Lung (tissue), 12 donors: ENCODE data around the gene RPL13. TPM values are rescaled to one million over a fixed set of nuclear protein-coding genes. Genes with fewer than 3 reads are reported as not detected.

ENCODE experiments used
- ATAC-seq: fragments of 200-7000 bp; cut with Tn5 transposase; one replicate; pipeline ENCODE4 v1.9.1; 2020; ENCODE audit warnings: moderate number of reproducible peaks; ENCODE audit not compliant: insufficient read depth, low FRiP score
- DNase-seq, 3 donors: peaks; one replicate each; pipeline ENCODE4 v3.0.0-alpha.2; 2013 to 2017
- H3K27ac ChIP-seq, 2 donors: one replicate each; pipeline ENCODE4 v1.5.1; 2013; ENCODE audit warnings: mild to moderate bottlenecking in 2 of 2, moderate library complexity in 2 of 2, control low read depth in 1 of 2, inconsistent platforms in 1 of 2, low read depth in 1 of 2, low read length in 1 of 2
- H3K27me3 ChIP-seq, 3 donors: one replicate each; pipeline ENCODE4 v1.5.1; 2013; ENCODE audit warnings: low read length in 2 of 3; ENCODE audit not compliant: control insufficient read depth in 3 of 3, insufficient read depth in 3 of 3
- H3K36me3 ChIP-seq, 4 donors: one replicate each; pipeline ENCODE4 v1.5.1; 2013; ENCODE audit warnings: low read length in 4 of 4, mild to moderate bottlenecking in 1 of 4, moderate library complexity in 1 of 4; ENCODE audit not compliant: control insufficient read depth in 4 of 4, insufficient read depth in 4 of 4
- H3K4me1 ChIP-seq, 5 donors: one replicate each; pipeline ENCODE4 v1.5.1; 2013; ENCODE audit warnings: low read length in 5 of 5, mild to moderate bottlenecking in 2 of 5, moderate library complexity in 1 of 5; ENCODE audit not compliant: control insufficient read depth in 5 of 5, insufficient read depth in 5 of 5
- H3K4me3 ChIP-seq: one replicate; pipeline ENCODE4 v1.5.1; 2013; ENCODE audit warnings: mild to moderate bottlenecking, control low read depth, moderate library complexity
- H3K9ac ChIP-seq, 2 donors: one replicate each; pipeline ENCODE4 v1.5.1; 2013; ENCODE audit warnings: low read length in 2 of 2, control low read depth in 1 of 2; ENCODE audit not compliant: insufficient read depth in 1 of 2
- H3K9me3 ChIP-seq, 4 donors: one replicate each; pipeline ENCODE4 v1.5.1; 2013; ENCODE audit warnings: low read length in 3 of 4, mild to moderate bottlenecking in 1 of 4, moderate library complexity in 1 of 4; ENCODE audit not compliant: control insufficient read depth in 4 of 4, insufficient read depth in 3 of 4
- WGBS, 2 donors: extraction: QIAGEN DNeasy Blood & Tissue Kit; methylation state at CpG; one replicate each; pipeline ENCODE4 v1.1.7; 2013; 5-methylcytosine and 5-hydroxymethylcytosine counted together
- polyA plus RNA-seq, 2 donors: library from polyadenylated mRNA; stranded (reverse); fragments of 200-250 nt; gene quantifications; one replicate each; pipeline ENCODE4 v1.2.1, GENCODE V29; 2013
- total RNA-seq, 2 donors: library from RNA; depleted of rRNA in 1 of 2; stranded (reverse); fragments of >200 nt in 1 of 2; gene quantifications; one replicate each; pipeline ENCODE4 v1.2.1, GENCODE V29; 2014 to 2021
- TF ChIP-seq, protein P1 (sequence below): IDR thresholded peaks from 2 replicates; pipeline ENCODE4 v1.5.1; 2012; ENCODE audit warnings: mild to moderate bottlenecking; ENCODE audit errors: control extremely low read depth, extremely low read depth
- donor health status: control.
- donor health status: control.
- donor health status: Bipolar disorder and iron deficiency.
- donor health status: healthy.
- donor health status: DM: yes; HTN: yes; CAD: no.

Gene RPL13
- total and polyA plus RNA-seq, 4 donors: 1,905 to 7,821 (median 4,043) TPM

DNA sequence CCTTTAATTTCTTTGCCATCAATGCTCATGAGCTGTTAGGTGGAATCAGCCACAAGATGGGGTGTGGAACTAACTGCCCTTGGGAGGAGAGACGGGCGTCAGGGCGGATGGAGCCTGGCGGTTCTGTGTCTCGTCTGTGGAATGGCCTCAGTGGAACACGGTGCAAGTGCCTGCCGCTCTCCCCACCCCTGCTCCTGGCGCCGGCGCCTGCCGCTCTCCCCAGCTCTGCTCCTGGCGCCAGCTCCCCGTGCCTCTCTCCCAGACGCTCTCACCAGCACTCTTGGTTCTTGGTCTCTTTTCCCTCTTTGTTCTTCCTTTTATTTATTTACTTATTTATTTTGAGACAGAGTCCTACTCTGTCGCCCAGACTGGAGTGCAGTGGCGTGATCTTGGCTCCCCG is 13.2 kb upstream of the RPL13 start:
- Histone ChIP-seq H3K4me1 (peaks cover 0 to 6% (median 0%) of the 10 kb centered on the region in 5 donors), H3K36me3 (peaks cover 12 to 61% (median 33%) of the 10 kb centered on the region in 4 donors), H3K4me3 (no peak overlapping the region), H3K9me3 (no peaks in the 10 kb centered on the region), H3K27me3 (no peaks in the 10 kb centered on the region), H3K9ac (no peak overlapping the region), H3K27ac (no peak overlapping the region)
- DNase-seq (no peak), ATAC-seq (no peak)
- WGBS, 2 donors: 97 to 98% methylated on average over 17 of the region's 17 CpGs
- TF ChIP-seq, protein P1, sequence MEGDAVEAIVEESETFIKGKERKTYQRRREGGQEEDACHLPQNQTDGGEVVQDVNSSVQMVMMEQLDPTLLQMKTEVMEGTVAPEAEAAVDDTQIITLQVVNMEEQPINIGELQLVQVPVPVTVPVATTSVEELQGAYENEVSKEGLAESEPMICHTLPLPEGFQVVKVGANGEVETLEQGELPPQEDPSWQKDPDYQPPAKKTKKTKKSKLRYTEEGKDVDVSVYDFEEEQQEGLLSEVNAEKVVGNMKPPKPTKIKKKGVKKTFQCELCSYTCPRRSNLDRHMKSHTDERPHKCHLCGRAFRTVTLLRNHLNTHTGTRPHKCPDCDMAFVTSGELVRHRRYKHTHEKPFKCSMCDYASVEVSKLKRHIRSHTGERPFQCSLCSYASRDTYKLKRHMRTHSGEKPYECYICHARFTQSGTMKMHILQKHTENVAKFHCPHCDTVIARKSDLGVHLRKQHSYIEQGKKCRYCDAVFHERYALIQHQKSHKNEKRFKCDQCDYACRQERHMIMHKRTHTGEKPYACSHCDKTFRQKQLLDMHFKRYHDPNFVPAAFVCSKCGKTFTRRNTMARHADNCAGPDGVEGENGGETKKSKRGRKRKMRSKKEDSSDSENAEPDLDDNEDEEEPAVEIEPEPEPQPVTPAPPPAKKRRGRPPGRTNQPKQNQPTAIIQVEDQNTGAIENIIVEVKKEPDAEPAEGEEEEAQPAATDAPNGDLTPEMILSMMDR: no peak

DNA sequence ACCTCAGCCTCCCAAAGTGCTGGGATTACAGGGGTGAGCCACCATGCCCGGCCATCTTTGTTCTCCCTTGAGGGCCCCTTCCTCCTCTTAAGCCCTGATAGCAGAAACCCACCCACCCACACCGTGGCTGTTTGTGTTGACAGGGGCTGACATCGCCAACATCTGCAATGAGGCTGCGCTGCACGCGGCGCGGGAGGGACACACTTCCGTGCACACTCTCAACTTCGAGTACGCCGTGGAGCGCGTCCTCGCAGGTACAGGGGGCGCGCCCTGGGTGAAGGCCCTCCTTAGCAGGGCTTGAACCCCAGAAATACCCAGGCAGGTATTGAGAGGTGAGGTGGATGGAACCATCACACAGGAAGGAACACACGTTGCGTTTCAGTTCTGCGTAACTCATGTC is 12.6 kb upstream of the RPL13 start:
- Histone ChIP-seq H3K4me1 (peaks cover 0 to 6% (median 0%) of the 10 kb centered on the region in 5 donors), H3K27me3 (no peaks in the 10 kb centered on the region), H3K9me3 (no peaks in the 10 kb centered on the region), H3K27ac (no peak overlapping the region), H3K4me3 (no peak overlapping the region), H3K9ac (no peak overlapping the region), H3K36me3 (peaks cover 16 to 67% (median 33%) of the 10 kb centered on the region in 4 donors)
- TF ChIP-seq, protein P1: no peak
- 98% methylated on average over 20 of the region's 20 CpGs for WGBS, 2 donors
- ATAC-seq (no peak), DNase-seq (no peak)

- no peaks in the 10 kb centered on the region for H3K27me3 ChIP-seq
- H3K9me3 ChIP-seq: no peaks in the 10 kb centered on the region
- no peak overlapping the region for H3K4me3 ChIP-seq
- ATAC-seq (no peak), DNase-seq (no peak)
- peaks cover 16 to 68% (median 34%) of the 10 kb centered on the region in 4 donors for H3K36me3 ChIP-seq
- no peak overlapping the region for H3K9ac ChIP-seq
- peaks cover 0 to 6% (median 0%) of the 10 kb centered on the region in 5 donors for H3K4me1 ChIP-seq
- 90 to 93% methylated on average over 28 of the region's 28 CpGs for WGBS, 2 donors
- H3K27ac ChIP-seq: no peak overlapping the region
- TF ChIP-seq, protein P1: no peak
Measured at GRCh38 chr16:89548344-89549006, 12.0 kb upstream of the RPL13 start.
